ENCODE results near the gene DUSP9.
"Not testable (repeated sequence)": the region's sequence is repeated elsewhere in the genome, so short reads cannot be mapped to it uniquely, and the experiment has no call there.

Gene DUSP9

GRCh38 chrX:153674219-153674851, 27.3 kb downstream of the DUSP9 start:
- Histone ChIP-seq H3K4me3 (no peak overlapping the region), H3K36me3 (no peaks in the 10 kb centered on the region), H3K9me3 (no peaks in the 10 kb centered on the region), H3K4me1 (peaks cover 0 to 6% (median 0%) of the 10 kb centered on the region in 4 donors), H3K27me3 (peaks cover 0 to 14% of the 10 kb centered on the region in 2 donors), H3K27ac (no peak overlapping the region)
- DNase-seq: no peak
- intact Hi-C loops (cut with DNase I; ENCODE audit: low total_unique reads): loop anchor here (5.0 kb wide), 1 partner anchor 127 kb away; no protein-coding TSS in a partner anchor
- no peak for TF ChIP-seq CTCF (IDR thresholded peaks at IDR 0.05)

DNA sequence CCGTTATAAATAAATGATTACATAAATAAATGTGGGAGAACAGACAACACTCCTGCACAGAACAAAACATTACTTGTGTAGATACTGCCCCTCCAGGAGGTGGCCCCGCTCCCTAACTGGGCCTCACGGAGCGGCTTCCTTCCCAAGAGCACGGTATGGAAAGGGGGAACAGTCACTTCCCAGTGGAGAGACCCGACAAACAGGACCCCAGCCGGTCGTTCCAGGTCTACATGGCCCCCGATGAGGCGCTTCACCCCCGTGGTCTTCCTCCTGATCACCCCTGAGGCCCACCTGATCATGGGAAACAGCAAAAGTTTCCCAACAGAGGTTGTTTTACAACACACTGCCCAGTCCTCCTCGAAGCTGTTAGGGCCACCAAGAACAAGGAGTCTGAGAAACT, 34.2 kb downstream of the DUSP9 start:
- H3K4me3 ChIP-seq: no peak overlapping the region
- DNase-seq: no peak
- no peak for TF ChIP-seq CTCF (IDR thresholded peaks at IDR 0.05)
- no peak overlapping the region for H3K27ac ChIP-seq
- H3K36me3 ChIP-seq: no peaks in the 10 kb centered on the region
- no peaks in the 10 kb centered on the region for H3K4me1 ChIP-seq
- intact Hi-C loops (cut with DNase I; ENCODE audit: low total_unique reads): no loop called here
- no peaks in the 10 kb centered on the region for H3K27me3 ChIP-seq
- no peaks in the 10 kb centered on the region for H3K9me3 ChIP-seq

DNA sequence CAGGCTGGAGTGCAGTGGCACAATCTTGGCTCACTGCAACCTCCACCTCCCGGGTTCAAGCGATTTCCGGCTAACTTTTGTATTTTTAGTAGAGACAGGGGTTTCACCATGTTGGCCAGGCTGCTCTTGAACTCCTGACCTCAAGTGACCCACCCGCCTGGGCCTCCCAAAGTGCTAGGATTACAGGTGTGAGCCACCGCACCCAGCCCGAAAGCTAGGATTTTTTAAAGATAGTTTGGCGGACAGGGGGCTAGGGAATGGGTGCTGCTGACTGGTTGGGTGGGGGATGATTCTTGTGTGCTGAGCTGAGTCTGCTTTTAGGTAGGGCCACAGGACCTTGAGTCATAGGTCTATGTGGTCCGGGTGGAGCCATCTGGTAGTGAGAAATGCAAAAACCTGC, 36.5 kb downstream of the DUSP9 start:
- H3K4me1 ChIP-seq; H3K27me3 ChIP-seq; DNase-seq; H3K4me3 ChIP-seq; intact Hi-C loops (cut with DNase I; ENCODE audit: low total_unique reads); H3K9me3 ChIP-seq; H3K27ac ChIP-seq; H3K36me3 ChIP-seq: not testable (repeated sequence)

- Histone ChIP-seq H3K27ac (no peak overlapping the region), H3K9me3 (no peaks in the 10 kb centered on the region), H3K4me1 (peaks cover 0 to 10% (median 3%) of the 10 kb centered on the region in 4 donors), H3K36me3 (no peaks in the 10 kb centered on the region), H3K4me3 (no peak overlapping the region), H3K27me3 (no peaks in the 10 kb centered on the region)
- no peak for TF ChIP-seq CTCF (IDR thresholded peaks at IDR 0.05)
- intact Hi-C loops (cut with DNase I; ENCODE audit: low total_unique reads): no loop called here
- DNase-seq: no peak
These were observed 37.6 kb downstream of the DUSP9 start for GRCh38 chrX:153684467-153685155.

DNA sequence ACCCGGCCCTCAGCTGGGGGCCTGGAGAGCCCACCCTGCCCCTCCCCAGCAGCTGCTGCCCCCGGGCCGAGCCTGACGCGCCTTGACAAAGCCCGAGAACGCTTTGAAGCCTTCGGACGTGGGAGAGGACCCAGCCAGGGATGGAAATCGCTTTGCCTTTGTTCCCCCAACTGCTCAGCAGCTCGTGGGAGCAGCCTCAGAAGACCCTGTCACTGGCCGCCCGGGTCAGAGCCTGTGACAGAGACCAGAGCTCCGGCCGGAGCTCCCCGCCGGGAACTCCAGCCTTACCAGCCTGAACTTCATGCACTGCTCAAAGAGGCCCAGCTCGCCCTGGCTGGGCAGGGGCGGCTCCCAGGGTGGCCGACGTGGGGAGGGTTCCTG, 38.1 kb downstream of the DUSP9 start:
- Histone ChIP-seq H3K36me3 (no peaks in the 10 kb centered on the region), H3K4me3 (no peak overlapping the region), H3K27me3 (no peaks in the 10 kb centered on the region), H3K9me3 (no peaks in the 10 kb centered on the region), H3K4me1 (peaks cover 0 to 15% (median 7%) of the 10 kb centered on the region in 4 donors), H3K27ac (no peak overlapping the region)
- intact Hi-C loops (cut with DNase I; ENCODE audit: low total_unique reads): no loop called here
- DNase-seq: no peak
- no peak for TF ChIP-seq CTCF (IDR thresholded peaks at IDR 0.05)

All from tibial artery (tissue), 4 donors.